Hindlimb muscle (tissue), 1 donor: ENCODE results near the gene CLASP2. TPM values are rescaled to one million over a fixed set of nuclear protein-coding genes. Genes with fewer than 3 reads are reported as not detected.
"Not testable (repeated sequence)": the region's sequence is repeated elsewhere in the genome, so short reads cannot be mapped to it uniquely, and the experiment has no call there.

ENCODE experiments used
- DNase-seq: peaks from one replicate; pipeline ENCODE4 v3.0.0-alpha.2; 2013
- polyA plus RNA-seq: library from polyadenylated mRNA; unstranded; fragments of 120-200 nt; gene quantifications from one replicate; pipeline ENCODE4 v1.2.1, GENCODE V29; 2013; ENCODE audit not compliant: insufficient read length

The CLASP2 gene
- polyA plus RNA-seq, 1 donor: 49.0 TPM

DNA sequence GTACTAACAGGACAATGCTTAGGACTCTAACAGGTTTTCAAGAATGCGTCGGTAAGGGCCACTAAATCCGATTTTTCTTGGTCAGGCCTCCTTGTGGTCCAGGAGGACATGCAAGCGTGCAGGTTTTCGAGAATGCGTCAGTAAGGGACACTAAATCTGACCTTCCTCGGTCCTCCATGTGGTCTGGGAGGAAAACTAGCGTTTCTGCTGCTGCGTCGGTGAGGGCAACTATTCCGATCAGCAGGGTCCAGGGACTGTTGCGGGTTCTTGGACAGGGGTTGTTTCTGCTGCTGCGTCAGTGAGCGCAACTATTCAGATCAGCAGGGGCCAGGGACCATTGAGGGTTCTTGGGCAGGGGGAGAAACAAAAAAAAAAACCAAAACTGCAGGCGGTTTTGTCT, 270.1 kb downstream of the CLASP2 start:
- DNase-seq: no peak

DNA sequence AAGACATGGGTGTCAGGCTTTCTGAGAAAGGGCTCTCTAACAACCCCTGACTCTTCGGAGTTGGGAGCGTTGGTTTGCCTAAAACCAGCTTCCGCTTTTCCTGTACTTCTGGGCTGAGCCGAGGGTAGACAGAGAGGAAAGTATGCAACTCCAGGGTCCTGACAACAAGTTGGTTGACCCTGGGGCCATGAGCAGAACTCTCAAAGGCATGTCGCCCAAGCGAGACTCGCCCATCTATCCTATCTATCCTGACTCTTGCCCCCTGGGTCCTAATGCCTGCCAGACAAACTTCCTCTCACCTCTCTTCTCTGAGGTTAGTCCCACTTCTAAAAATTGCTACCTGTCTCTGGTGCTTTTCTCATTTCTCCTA, 270.8 kb downstream of the CLASP2 start:
- DNase-seq: not testable (repeated sequence)

Other genes with a start within 250 kb of the CLASP2 start
- 104 TPM for gene PDCD6IP, start 80.4 kb upstream of the CLASP2 start, polyA plus RNA-seq